Stimulated activated CD8-positive, alpha-beta memory T cell treated with anti-CD3 and anti-CD28 coated beads, Interleukin-4, amount 100 ng/mL, for 1 hour (primary cell): ENCODE data around the gene UBE2G2.
A peak's percentile ranks its signal among the peaks of the same experiment; 100 is the strongest.

ENCODE experiments used
- DNase-seq, 2 donors: peaks; one replicate each; pipeline ENCODE4 v3.0.0-alpha.2; 2020; ENCODE audit warnings: low read depth in 2 of 2, low spot score in 1 of 2

UBE2G2 gene

DNA sequence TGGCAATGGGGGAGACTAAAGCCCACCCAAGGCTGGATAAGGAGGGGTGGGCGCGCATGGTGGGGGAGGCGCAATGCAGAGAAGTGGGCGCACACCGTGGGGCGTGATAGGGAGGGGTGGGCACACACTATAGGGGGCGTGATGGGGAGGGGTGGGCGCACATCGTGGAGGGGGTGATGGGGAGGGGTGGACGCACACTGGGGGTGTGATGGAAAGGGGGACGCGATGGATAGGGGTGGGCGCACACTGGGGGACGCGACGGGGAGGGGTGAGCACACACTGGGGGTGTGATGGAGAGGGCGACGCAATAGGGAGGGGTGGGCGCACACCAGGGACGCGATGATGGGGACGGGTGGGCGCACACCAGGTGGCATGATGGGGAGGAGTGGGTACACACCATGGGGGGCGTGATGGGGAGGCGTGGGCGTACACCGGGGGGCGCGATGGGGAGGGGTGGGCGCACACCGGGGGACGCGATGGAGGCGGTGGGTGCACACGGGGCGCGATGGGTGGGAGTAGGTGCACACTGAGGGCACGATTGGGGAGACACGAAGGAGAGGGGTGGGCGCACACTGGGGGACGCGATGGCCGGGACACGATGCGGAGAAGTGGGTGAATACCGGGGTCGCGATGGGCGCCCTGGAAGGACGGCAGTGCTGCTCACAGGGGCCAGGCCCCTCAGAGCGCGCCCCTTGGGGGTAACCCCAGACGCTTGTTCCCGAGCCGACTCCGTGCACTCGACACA is 15.3 kb upstream of the UBE2G2 start:
- DNase-seq: no peak

DNA sequence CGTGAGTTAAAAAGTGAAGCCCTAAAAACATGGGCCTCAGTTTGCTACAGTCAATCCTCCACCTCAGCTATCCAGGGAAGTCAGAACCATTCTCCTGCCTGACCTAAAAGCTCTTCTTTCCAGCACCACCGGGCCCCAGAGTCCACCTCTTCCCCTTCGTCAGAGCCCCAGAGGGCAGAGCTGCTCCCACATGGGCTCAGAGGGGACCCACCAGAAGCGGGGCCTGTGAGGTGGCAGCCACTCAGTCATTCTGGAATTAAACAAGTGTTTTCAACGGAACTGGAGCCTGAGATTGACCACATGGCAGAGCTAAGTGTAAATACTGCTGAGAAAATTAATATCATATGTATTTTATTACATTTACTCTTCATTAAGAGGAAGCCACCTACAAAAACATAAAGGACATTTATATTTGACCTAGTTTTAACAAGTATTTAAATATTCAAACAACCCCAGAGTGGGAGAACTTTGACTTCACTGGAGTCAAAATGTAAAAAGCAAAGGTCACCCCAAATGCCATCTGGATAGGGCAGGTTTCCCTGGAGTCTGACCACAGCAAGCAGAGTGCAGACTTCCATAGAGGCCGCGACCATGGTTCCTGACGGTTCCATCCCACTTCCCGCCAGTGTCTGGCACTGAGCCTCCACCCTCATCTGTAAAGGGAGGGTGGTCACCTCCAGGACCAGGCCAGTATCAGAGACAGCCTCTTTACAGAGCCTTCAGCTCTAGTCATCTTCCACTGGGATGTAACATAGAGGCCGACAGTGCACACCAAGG is 14.4 kb upstream of the UBE2G2 start:
- no peak for DNase-seq

DNA sequence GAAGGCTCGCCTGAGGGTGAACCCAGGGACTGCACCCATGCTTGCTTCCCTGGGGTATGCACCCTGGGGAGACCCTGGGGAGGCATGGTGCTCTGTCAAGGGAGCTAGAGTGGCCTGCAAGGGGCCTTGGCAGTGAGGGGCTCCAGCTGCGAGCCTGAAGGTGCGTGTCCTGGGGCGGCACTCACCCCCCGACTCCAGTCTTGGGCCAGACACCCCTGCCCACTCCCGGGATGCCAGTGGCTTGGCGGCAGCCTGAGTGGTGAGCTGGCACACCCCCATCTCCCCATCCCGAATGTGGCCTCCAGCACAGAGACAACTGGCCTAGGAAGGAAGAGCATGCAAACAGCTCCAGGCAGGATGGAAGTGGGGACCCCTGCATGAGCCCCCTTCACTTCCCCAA is 13.6 kb upstream of the UBE2G2 start:
- no peak for DNase-seq

DNA sequence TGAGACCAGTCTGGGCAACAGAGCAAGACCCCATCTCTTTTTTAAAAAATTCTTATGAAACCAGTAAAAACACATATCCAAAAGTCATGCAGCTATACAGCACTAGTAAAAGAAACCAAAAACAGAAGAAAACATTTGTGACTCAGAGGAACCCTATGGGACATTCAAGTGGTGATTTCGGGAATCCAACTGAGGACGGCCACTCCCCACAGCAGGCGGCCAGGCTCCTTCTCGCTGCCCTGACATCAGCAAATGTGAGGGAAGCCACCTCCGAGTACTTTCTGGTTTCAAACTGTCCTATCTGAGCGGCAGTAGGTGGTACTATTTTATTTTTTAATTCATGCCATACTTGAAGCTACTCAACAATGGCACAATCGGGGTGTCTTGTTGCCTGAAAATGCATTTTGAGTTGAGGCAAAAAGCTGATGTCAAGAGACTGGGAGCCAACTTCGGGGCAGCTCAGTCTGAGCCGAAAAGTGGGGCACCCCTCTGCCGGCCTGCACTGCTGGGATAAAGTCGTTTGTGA is 12.9 kb upstream of the UBE2G2 start:
- no peak for DNase-seq

DNA sequence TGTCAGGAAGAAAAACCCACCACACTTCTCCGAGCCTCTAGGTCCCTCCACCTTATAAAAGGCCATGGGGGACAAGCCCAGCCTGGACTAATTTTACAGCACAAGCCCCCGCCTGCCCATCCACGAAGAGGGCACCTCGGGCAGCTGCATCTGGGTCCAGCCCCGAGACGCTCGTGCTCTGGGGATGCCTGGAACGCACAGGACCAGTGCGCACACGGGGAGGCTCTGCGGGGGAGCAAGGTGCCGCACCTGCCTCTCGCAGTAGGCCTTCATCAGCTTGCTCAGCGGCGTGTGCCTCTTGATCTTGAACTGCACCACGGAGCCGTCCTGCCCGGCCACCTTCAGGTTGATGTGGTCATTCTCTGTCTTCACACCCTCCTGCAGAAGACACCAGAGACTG is 12.1 kb upstream of the UBE2G2 start:
- DNase-seq: no peak

DNA sequence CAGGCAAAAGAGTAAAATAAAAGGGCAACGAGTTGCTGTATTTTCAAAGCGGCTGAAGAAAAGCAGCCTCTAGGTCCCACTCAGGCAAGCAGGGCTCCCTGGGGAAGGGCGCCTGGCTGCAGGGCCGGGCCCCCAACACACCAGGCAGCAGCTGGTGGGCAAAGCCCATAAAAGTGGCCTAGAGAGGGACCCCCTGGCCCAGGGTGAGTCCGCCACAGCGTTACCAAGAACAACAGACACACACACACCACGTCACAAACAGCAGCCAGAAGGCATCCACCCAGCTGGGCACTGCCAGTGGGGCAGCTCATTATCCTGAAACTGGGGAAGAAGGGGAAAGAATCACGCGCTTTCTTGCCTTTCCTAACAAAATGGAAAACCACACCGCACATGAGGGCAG is 11.5 kb upstream of the UBE2G2 start:
- no peak for DNase-seq

DNA sequence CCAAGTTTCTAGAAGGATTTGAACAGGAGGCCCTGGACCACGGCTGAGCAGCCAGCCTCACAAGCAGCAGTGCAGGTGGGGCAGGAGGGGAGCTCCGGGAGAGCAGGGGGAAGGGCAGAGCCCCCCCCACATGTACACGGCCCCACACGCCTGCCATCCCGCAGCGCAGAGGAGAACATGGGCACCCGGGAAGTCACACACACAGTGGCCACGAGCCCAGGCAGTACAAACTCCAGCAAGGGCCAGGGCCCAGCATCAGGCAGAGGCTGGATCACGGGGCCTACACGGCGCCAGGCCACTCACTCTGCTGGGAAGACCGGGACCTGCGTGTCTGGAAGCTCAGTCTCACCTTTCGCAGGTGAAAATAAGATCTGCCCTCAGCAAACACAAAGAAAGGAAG is 11.0 kb upstream of the UBE2G2 start:
- no peak for DNase-seq

DNA sequence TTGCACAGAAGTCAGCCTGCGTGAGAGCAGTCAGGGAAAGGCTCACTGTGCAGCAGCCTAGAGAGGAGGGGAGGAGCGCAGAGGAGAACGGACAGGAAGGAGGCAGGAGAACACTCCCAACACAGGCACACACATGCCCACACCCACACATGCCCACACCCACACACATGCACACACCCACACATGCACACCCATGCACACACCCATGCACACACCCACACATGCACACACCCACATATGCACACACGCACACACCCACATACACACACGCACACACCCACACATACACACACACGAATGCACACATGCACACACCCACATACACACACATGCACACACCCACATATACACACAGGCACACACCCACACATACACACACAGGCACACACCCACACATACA is 9.2 kb upstream of the UBE2G2 start:
- no peak for DNase-seq

DNA sequence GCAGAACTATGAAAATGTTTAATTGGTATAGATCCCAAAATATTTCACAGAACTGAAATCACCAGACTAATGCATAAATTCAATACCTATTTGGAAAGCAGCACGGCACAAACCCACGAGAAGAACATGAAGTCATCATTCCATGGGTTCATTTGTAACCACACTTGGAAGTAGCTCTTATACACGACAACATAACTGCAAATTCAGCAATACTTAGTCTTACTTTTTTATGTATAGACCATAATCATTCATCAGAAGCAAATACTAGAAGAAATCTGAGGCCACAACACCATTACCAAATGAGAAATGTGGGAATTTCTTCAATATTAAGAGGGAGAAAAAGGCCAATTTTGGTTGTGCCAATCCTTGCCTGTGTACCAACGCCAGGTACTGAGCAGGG is 4.2 kb upstream of the UBE2G2 start:
- DNase-seq: no peak

DNA sequence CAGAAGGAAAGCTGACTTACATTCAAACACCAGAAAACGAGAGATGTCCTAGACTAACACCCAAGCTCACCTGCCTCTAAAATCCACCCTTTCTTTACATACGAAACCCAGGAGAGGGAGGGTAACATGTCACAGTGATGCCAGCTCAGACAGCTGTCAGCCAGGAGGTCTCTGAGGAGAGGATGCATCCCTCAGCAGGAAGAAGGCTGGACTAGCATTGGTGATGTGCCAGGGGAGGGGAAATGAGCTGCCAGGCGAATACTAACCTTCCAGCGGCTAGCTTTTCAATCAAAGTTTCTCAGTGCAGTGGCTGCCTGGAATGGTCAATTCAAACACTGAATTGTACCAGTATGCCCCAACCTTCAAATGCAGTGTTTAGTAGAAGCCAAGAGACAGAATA is 3.6 kb upstream of the UBE2G2 start:
- DNase-seq: no peak

DNA sequence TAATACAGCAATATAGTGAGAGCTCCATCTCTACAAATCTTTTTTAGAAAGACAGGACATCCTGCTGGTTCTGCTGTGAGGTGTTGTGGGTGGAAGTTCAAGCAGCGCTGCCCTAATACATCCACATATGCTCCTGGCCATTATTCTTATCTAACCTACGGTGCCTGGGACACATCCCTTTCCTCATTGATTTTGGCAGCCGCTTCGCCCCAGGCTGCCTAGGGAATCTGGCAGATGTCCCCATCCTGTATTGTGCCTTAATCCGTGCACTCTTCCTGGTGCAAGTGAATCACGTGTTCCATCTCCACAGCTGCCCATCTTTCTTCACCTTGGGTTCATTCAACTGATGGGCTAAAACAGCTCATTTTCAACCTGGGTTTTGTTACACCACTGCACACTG is 3.1 kb upstream of the UBE2G2 start:
- no peak for DNase-seq

DNA sequence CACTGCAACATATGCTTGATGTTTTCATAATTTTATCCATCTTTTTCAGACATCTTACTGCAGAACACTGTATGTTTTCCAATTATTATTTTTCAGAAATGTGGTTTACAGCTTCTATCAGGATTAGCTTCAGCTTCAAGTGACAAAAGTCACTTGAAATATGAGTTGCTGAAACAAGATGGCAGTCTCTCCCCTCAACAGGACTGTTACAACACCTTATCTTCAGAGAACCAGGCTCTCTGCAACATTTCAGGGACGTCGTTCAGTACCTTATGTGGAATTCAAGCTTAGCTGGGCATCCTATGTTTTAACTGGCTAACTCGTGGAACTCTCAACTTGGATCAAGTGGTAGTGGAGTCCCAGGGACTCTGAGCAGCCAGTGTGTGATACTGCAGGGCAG is 2.0 kb upstream of the UBE2G2 start:
- no peak for DNase-seq

DNA sequence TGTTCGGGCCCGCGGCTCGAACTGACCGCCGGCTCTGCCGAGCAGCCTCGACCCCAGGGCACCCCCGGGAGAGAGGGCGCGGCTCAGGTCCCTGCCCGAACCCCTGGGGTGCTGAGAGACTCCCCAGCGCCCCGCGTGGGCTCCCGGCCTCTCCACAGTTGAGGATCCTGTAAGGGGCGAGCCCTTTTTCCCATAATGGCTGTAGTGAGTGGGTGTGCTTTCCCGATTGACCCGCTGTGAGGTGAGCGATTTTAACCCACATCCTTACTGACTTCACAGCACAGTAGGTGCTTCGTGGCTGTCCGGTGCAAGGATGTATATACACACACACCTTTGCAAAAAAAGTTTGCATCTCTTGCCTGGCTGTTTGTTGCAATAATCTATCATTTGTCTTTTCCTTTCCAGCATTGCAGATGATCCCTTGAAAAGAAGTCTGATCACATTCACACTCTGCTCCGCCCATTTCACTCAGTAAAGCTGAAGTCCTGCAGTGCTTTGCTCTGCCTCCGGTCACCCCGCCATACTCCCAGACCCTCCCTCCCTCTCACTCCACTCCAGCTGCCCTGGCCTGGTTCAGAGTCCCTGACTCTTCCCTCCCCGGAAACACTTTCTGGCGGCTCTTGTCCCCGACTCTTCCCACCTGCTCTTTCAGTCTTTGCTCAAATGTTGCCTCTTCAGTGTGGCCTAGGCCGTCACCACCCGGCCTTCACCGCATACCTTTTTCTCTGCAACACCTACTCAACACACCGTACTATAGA is 955 bp upstream of the UBE2G2 start:
- DNase-seq: no peak

DNA sequence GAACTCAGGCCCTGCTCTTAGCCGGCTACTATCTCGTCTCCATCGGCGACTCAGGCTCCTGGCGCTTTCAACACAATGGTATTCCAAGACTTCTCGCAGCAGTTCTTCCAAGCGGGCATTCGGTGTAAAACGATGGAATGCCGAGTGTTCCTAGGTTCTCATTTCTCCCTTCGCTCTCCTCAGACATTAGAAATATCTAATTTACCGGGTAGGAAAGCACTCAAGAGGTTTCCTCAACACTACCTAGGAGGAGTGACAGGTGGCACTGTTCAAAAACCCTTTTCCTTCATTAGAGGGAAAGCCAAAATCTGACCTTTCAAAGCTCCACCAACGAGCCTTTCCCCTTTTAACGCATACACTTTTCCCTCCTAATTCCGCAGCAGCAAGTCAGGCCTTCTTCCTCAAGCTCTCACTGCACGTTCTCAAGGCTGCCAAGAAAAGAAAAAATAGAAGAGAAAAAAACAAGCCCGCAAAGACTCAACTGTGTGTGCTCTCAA is 601 bp downstream of the UBE2G2 start:
- no peak for DNase-seq

DNA sequence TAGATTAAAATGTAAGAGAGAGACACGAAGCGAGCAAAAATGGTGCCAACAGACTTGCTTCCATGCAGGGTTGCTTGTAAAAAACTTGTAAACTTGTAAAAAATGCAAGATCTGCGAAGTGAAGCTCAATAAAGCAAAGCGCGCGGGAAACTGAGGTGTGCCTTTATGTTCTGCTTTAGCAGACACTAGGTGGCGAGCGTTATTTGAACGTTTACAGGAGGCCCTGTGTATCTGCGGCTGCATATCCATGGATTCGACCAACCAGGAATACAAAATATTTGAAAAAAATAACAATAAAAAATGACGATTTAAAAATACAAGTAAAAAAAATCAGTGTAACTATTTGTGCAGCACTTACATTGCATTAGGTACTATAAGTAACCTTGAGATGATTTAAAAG is 1.5 kb downstream of the UBE2G2 start:
- no peak for DNase-seq

DNA sequence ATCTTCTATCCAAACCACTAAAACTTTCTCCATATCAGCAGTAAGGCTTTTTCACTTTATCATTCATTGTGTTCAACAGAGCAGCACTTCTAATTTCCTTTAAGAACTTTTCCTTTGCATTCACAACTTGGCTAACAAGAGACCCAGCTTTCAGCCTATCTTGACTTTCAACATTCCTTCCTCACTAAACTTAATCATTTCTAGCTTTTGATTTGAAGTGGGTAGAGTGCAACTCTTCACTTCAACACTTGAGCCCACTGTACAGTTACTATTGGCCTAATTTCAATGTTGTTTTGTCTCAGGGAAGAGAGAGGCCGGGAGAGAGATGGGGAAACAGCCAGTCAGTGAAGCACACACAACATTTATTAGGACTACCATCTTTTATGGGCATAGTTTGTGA is 2.0 kb downstream of the UBE2G2 start:
- DNase-seq: no peak

DNA sequence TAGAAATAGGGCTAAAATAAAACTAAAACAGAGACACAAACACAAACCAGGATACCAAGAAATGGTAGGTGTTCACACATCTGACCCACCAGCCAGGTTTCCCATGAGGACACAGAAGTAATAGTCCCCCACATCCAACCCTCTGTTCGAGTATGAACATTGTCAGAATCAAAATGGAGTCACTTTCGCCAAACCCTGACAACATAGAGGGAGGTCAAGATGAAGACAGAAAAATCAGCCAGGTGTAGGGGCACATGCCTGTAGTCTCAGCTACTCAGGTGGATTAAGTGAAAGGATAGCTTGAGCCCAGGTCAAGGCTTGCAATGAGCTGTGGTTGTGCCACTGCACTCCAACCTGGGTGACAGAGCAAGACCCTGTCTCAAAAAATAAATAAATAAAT is 3.8 kb downstream of the UBE2G2 start:
- DNase-seq: no peak

DNA sequence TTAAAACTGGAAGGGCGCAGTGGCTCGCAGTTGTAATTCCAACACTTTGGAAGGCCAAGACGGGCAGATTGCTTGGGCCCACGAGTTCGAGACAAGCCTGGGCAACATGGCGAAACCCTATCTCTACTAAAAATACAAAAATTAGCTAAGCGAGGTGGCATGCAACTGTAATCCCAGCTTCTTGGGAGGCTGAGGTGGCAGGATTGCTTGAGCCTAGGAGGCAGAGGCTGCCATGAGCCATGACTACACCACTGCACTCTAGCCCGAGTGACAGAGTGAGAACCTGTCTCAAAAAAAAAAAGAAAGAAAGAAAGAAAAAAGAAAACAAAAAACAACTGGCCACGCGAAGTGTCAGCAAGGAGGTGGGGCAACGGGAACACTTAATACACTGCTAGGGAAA is 6.3 kb downstream of the UBE2G2 start:
- DNase-seq: no peak

DNA sequence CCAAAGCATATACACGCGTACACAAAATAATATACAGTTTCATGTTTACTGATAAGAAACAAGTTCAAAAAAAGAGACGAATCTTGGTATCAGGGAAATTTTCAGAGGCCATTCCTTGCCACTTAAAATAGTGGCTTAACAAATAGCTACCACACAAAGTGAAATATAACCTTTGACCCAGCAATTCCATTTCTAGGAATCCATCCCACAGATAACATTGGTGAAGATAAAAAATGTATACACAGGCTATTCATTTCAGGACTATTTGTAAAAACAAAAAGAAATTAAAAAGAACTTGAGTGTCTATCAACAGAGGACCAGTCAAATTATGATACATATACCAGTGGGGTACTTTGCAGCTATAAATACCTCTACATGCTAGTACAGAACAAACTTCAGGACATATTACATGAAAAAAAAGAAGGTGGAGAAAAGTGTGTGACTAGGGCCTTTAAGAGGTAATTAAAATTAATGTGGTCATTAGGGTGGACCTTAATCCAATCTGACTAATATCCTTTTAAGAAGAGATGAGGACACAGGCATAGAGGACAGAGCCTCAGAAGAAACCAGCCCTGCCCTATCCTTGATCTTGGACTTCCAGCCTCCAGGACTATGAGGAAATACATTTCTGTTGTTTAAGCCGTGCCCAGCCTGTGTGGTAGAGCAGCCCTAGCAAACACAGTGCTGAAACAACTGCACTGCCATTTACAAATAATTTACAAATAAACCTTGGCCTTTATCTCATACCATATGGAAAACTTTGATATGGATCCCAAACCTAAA is 7.8 kb downstream of the UBE2G2 start:
- no peak for DNase-seq

DNA sequence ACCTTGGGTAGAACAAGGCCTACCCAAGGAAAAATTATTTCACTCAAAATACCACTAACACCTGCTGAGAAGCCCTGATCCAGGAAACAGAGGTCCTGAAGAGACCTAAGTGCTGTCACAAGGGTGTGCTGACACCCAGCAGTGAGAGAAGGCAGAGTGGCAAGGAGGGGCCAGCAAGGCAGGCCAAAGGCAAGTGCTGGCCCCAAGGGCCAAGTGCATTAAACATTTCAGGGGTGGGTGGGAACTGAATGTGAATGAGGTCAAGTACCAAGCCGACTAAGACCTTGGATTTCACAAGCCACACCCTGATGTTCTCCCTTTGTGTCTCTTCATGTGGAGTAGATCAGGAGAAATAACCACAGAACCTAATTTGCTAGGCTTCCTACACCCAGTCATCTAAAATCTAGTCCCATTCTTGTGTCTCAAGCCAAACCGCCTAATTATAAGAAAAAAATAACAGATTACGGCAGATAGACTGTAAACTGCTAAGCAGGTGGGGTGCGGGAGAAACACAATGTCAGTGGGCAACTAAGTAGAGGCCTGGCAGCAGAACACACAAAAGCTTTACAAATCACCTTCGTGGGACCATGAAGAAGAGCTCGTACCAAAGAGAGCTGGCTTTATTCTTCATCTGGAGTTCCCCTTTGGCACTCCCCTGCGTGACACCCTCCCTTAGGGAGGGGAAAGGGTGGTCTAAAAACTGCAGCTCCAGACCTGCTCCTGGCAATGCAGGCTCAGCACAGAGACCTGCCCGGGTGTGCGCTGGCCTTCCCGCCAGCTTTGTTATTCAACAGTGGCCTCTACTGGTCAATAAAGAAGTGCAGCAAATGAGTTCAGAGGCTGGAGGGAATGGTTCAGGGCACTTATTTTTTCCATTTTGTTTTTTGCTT is 8.7 kb downstream of the UBE2G2 start:
- peak in 1 of 2 donors; percentile 29 for DNase-seq
